GM12878 (cell line): ENCODE data around the gene LRBA.

Experiments
- CHD4 ChIP-seq: fragments of 200-600 bp; sonication (generic); IDR thresholded peaks from 2 replicates; pipeline ENCODE4 v1.6.1; 2016; ENCODE audit warnings: mild to moderate bottlenecking
- IRF4 ChIP-seq: IDR thresholded peaks from 2 replicates; pipeline ENCODE4 v1.6.1; 2011; ENCODE audit warnings: low read depth, low read length
- JUNB ChIP-seq: IDR thresholded peaks from 2 replicates; pipeline ENCODE4 v1.6.1; 2016; ENCODE audit warnings: antibody characterized with exemption, mild to moderate bottlenecking
- MTA2 ChIP-seq: fragments of 450-650 bp; IDR thresholded peaks from 2 replicates; pipeline ENCODE4 v1.6.1; 2016; ENCODE audit warnings: low read depth, mild to moderate bottlenecking, moderate library complexity
- POLR2AphosphoS5 ChIP-seq: IDR thresholded peaks from 2 replicates; pipeline ENCODE4 v1.6.1; 2011; ENCODE audit warnings: mild to moderate bottlenecking, low read length, inconsistent platforms
- RAD21 ChIP-seq: IDR thresholded peaks from 2 replicates; pipeline ENCODE4 v1.6.1; 2011; ENCODE audit warnings: mild to moderate bottlenecking, low read depth, low read length, moderate library complexity; ENCODE audit not compliant: insufficient read depth
- RAD51 ChIP-seq: fragments of 450-650 bp; IDR thresholded peaks from 2 replicates; pipeline ENCODE4 v1.6.1; 2016; ENCODE audit warnings: moderate library complexity, mild to moderate bottlenecking, inconsistent platforms
- SIN3A ChIP-seq: IDR thresholded peaks from 2 replicates; pipeline ENCODE4 v1.6.1; 2012; ENCODE audit warnings: low read depth, low read length, improper control_type of control experiment
- TCF12 ChIP-seq: IDR thresholded peaks from 2 replicates; pipeline ENCODE4 v1.6.1; 2011; ENCODE audit warnings: low read depth, mild to moderate bottlenecking, low read length
- TF ChIP-seq, protein P1 (sequence below): fragments of 450-650 bp; IDR thresholded peaks from 2 replicates; pipeline ENCODE4 v1.6.1; 2017; ENCODE audit warnings: mild to moderate bottlenecking
- TF ChIP-seq, protein P2 (sequence below): IDR thresholded peaks from 2 replicates; pipeline ENCODE4 v1.6.1; 2011; ENCODE audit warnings: low read depth, mild to moderate bottlenecking, low read length, moderate library complexity, borderline replicate concordance; ENCODE audit errors: extremely low read depth

GRCh38 chr4:150906987-150907633 is 108.0 kb downstream of the LRBA start:
- TF ChIP-seq, protein P1, sequence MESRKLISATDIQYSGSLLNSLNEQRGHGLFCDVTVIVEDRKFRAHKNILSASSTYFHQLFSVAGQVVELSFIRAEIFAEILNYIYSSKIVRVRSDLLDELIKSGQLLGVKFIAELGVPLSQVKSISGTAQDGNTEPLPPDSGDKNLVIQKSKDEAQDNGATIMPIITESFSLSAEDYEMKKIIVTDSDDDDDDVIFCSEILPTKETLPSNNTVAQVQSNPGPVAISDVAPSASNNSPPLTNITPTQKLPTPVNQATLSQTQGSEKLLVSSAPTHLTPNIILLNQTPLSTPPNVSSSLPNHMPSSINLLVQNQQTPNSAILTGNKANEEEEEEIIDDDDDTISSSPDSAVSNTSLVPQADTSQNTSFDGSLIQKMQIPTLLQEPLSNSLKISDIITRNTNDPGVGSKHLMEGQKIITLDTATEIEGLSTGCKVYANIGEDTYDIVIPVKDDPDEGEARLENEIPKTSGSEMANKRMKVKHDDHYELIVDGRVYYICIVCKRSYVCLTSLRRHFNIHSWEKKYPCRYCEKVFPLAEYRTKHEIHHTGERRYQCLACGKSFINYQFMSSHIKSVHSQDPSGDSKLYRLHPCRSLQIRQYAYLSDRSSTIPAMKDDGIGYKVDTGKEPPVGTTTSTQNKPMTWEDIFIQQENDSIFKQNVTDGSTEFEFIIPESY: no peak
- TF ChIP-seq SIN3A: no peak
- TF ChIP-seq RAD21: no peak
- TF ChIP-seq POLR2AphosphoS5: no peak
- TF ChIP-seq, protein P2, sequence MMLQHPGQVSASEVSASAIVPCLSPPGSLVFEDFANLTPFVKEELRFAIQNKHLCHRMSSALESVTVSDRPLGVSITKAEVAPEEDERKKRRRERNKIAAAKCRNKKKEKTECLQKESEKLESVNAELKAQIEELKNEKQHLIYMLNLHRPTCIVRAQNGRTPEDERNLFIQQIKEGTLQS: no peak
- TF ChIP-seq CHD4: no peak
- no peak for TF ChIP-seq MTA2
- TF ChIP-seq IRF4: no peak
- TF ChIP-seq JUNB: no peak
- no peak for TF ChIP-seq RAD51
- no peak for TF ChIP-seq TCF12
